Measurements from ENCODE around the gene PACRG. TPM values are rescaled to one million over a fixed set of nuclear protein-coding genes. Genes with fewer than 3 reads are reported as not detected.

The PACRG gene
- total RNA-seq, 1 experiment from 2014 or later: 0.26 TPM

GRCh38 chr6:163085426-163085825, 357.7 kb downstream of the PACRG start:
- Mint-ChIP-seq H3K9me3 (peaks cover 5 to 7% of the 10 kb centered on the region in 2 experiments; a peak in 3 of 5 replicates), H3K27me3 (ENCODE audit: low read depth) (peaks cover 12% of the 10 kb centered on the region), H3K27ac (no peak overlapping the region), H3K4me1 (peaks cover 40 to 47% of the 10 kb centered on the region in 2 experiments), H3K36me3 (ENCODE audit: insufficient read depth in 1 of 3, low read depth in 3 of 3) (peaks cover 5 to 11% (median 10%) of the 10 kb centered on the region in 3 experiments; a peak in 5 of 7 replicates), H3K4me3 (no peak overlapping the region)
- no peak for DNase-seq
- H4K8ac ChIP-seq (replicated peaks; ENCODE audit: insufficient read length, low read depth, low read length): no peak overlapping the region
- H3K56ac ChIP-seq (ENCODE audit: insufficient read length, low read depth, low read length): no peak overlapping the region
- H3K18ac ChIP-seq (ENCODE audit: insufficient read length, low read depth, low read length): no peak overlapping the region
- H4K91ac ChIP-seq (ENCODE audit: insufficient read length, low read depth, low read length): no peak overlapping the region
- H3K9me3 ChIP-seq (ENCODE audit: control insufficient read depth, low read depth, low read length): no peaks in the 10 kb centered on the region
- no peak overlapping the region for H2BK12ac ChIP-seq (ENCODE audit: insufficient read length, low read depth, low read length)
- H3K79me1 ChIP-seq (ENCODE audit: insufficient read depth, low read depth, low read length, poor library complexity, severe bottlenecking): no peaks in the 10 kb centered on the region
- no peak overlapping the region for H2AFZ ChIP-seq (ENCODE audit: low read length)
- no CpG with 5 or more reads among the region's 5 CpGs for WGBS (ENCODE audit: extremely low coverage, insufficient read length, low lambda C conversion rate)
- H3K27ac ChIP-seq (ENCODE audit: insufficient read length, low read depth, low read length): no peak overlapping the region
- no peak overlapping the region for H3K14ac ChIP-seq (ENCODE audit: insufficient read depth, low read length)
- no peak overlapping the region for H2BK120ac ChIP-seq (ENCODE audit: low read depth, low read length, poor library complexity, severe bottlenecking)
- H3K27me3 ChIP-seq (ENCODE audit: insufficient read depth, low read length): no peaks in the 10 kb centered on the region
- no peak overlapping the region for H3K4ac ChIP-seq (ENCODE audit: low read depth, low read length)
- no peak overlapping the region for H3T11ph ChIP-seq (ENCODE audit: low read length)
- no peak for TF ChIP-seq CTCF (conservative IDR thresholded peaks at IDR 0.05)
- no peak overlapping the region for H4K5ac ChIP-seq (ENCODE audit: insufficient read length, low read depth, low read length)
- H3K79me2 ChIP-seq (ENCODE audit: insufficient read depth, low read length): no peaks in the 10 kb centered on the region
- H2BK5ac ChIP-seq (ENCODE audit: insufficient read length, low read length): no peak overlapping the region
- H3K4me2 ChIP-seq (ENCODE audit: insufficient read depth, insufficient read length, low read length): no peak overlapping the region
- H3K9ac ChIP-seq (ENCODE audit: extremely low read depth, insufficient read length, low read length): no peak overlapping the region
- no peak overlapping the region for H2AK5ac ChIP-seq (ENCODE audit: insufficient read length, low read length)
- no peaks in the 10 kb centered on the region for H3K23me2 ChIP-seq (ENCODE audit: insufficient read length, low read depth, low read length, poor library complexity, severe bottlenecking)
- H3K23ac ChIP-seq (ENCODE audit: insufficient read length, low read depth, low read length): no peak overlapping the region
- no peak overlapping the region for H2BK20ac ChIP-seq (ENCODE audit: low read depth, low read length, poor library complexity, severe bottlenecking)
- peaks cover 2% of the 10 kb centered on the region; the same call in 1 of the 2 replicates for H3K4me1 ChIP-seq (ENCODE audit: insufficient read depth, low read length)
- no peak overlapping the region for H2BK15ac ChIP-seq (ENCODE audit: low read depth, low read length)
- no peaks in the 10 kb centered on the region for H4K20me1 ChIP-seq (ENCODE audit: control insufficient read depth, insufficient read depth, insufficient read length)
